PFSK-1 (cell line): ENCODE measurements around the gene GIPC2.

Experiments used
- POLR2AphosphoS5 ChIP-seq: IDR thresholded peaks from 2 replicates; pipeline ENCODE4 v1.6.1; 2012; ENCODE audit warnings: low read depth, mild to moderate bottlenecking, control low read depth, low read length, moderate library complexity
- REST ChIP-seq, 2 experiments: IDR thresholded peaks; 2 replicates each; pipeline versions ENCODE4 v1.6.1 to v1.8.0; 2011 to 2012; ENCODE audit warnings: low read depth in 2 of 2, low read length in 2 of 2, control low read depth in 1 of 2, inconsistent platforms in 1 of 2, mild to moderate bottlenecking in 1 of 2, moderate library complexity in 1 of 2; ENCODE audit not compliant: insufficient read depth in 1 of 2
- SIN3A ChIP-seq: IDR thresholded peaks from 2 replicates; pipeline ENCODE4 v1.6.1; 2012; ENCODE audit warnings: mild to moderate bottlenecking, low read length, moderate library complexity, borderline replicate concordance; ENCODE audit not compliant: insufficient read depth

GRCh38 chr1:78068681-78069283 is 23.0 kb downstream of the GIPC2 start:
- TF ChIP-seq SIN3A = no peak
- no peak for TF ChIP-seq REST (IDR thresholded peaks at IDR 0.05; ENCODE audit: insufficient read depth in 1 of 2, low read depth in 2 of 2, low read length in 2 of 2)
- no peak for TF ChIP-seq POLR2AphosphoS5
